HG03135 (cell line): Measurements from ENCODE around the gene CCDC13.

ENCODE experiments used
- ATAC-seq: cut with Tn5 transposase; IDR thresholded peaks from one replicate; pipeline ENCODE4 v1.9.1; 2021; ENCODE audit warnings: mild to moderate bottlenecking, moderate library complexity; ENCODE audit not compliant: unreplicated experiment

Gene CCDC13

DNA sequence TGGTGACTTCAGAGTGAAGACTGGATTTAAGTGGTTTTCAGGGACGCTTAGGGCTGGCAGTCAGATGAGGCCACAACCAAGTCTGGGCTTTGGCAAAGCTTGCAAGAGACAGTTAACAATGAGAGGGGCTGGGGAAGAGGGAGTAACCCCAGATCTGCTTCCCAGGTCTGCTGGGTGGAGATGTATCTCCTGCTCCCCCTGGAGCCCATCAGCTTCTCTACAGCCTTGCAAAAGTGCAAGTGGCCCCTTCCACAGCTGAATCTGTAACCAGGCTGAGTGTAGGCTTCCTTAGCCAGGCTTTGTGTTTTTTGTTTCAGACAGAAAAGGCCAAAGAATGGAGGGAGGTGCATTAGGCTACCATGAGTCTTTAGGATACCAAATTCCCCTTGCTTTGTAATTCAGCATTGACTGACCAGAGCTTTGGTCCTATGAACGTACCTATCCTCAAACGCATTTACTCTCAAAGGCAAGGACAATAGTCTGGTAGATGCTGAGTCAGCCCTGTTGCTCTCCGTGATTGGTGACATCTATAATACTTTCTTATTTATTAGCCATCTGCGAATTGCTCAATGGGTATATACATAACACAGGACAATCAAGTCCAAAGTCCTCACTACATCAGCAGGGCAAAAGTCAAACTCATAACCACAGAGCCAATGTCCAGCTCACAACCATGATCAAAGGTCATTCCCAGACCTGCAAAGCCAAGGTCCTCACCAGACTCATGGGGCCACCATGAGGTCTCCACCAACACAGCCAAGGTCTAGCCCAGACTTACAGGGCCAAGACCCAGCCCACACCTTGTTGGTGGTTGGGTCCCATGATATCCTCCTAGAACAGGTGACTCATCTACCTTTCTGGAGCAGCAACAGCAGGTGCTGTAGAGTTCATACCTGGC lies 17.1 kb downstream of the CCDC13 start:
- no peak for ATAC-seq

DNA sequence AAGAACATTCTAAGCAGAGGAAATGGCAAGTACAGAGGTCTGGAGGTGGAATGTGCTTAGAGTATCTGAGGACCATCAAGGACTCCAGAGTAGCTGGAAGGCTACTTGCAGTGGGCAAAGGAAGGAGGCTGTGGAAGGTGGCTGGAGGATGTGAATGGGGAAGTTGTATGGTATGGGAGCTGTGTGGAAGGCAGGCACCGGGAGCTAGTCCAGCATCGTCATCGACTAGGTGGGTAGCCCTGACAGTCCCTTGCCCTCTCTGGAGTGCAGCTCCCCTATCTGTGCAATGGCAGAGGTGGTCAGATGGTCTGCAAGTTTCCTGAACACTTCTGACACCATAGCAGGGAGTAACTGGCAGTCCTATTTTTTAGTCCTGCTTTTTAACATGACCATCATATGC lies 19.3 kb downstream of the CCDC13 start:
- ATAC-seq = no peak

DNA sequence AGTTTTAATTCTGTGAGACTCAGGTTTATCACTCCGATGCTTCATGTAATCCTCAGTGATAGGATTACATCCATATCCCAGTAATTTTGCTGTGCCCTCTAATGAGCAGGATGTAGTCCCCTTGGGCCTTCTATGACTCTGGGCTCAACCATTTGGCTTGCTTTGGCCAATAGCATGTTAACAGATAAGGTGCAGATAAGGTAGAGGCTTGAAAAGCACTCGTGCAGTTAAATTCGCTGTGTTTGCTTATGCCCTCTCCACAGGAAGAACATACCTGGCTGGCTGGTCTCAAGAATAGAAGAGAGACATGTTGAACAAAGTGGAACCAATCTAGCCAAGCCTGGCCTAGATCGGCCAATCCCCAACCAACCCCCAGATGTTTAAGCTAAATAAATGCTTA lies 20.1 kb downstream of the CCDC13 start:
- ATAC-seq = no peak

DNA sequence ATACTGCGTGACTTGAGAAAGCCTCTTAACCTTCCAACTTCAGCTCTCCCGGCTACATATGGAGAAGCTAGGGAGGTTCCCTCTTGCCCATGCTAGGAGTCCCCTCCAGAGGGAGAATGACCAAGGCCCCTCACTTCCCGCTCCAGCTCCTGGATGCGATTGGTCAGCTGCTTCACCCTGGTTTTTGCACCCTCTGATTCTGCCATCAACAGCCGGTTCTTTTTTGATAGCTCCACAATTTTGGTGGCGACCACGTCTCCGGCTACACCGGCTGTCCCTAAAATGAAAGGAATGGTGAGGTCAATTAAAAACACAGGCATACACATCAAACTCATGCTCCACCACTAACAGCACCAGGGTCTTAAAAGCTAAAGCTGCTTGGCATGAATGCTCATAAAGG lies 20.6 kb downstream of the CCDC13 start:
- ATAC-seq = no peak

DNA sequence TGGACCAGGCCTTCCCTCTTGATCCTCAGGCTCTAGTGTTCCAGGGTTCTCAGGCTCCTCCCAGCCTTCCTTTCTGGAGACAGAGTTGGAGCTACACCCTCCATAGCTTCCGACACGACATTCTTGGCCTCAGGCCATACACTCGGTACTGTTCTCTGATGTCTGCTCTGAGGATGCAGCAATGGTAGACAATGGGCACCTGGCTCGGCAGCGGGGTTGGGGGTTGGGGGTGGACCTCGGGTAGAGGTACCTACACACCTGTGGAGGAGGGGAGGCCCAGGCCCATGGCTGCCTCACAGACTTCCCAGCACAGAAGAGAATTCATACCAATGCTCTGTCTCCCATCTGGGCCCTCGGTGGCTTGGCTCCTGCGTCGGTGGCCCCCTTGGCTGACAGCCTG lies 21.4 kb downstream of the CCDC13 start:
- ATAC-seq = no peak

DNA sequence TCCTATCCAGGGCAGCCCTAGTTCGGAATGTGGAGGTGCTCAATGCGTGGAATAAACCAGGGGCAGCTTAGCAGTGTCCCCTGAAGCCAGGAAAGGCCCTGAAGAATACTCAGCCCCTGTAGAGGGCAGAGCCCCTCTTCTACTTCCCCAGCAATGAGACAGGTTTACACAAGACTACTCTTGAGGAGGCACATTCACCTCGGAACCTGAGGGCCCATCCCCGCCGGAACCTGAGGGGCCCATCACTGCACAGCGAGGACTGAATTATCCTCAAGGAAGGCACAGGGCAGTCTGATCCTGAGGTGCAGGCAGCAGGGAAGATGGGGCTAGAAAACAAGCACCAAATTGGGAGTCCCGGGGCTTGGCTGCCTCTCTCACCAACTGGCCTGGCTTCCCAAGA lies 22.2 kb downstream of the CCDC13 start:
- no peak for ATAC-seq

DNA sequence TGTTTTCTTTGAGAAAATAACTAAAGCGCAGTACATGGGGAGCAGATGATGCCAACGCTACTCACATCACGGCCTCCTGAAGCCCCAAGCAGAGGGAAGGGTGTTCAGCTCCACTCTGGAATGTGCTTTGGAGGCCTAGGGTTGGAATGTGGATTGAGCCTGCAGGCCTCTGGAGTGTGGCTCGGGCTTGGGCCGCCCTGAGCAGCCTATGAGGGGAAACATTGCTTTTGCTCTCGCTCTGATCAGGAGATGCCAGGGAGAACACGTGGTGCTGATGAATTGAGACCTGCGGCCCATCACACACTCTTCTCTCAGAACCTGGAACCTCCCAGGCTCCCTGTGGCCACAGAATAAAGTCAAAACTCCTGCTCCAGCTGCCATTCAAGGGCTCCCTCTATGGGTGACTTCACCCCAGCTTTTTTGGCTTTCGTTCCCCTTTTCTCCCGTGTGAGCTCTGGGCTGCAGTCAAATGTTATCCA lies 23.3 kb downstream of the CCDC13 start:
- ATAC-seq = no peak

DNA sequence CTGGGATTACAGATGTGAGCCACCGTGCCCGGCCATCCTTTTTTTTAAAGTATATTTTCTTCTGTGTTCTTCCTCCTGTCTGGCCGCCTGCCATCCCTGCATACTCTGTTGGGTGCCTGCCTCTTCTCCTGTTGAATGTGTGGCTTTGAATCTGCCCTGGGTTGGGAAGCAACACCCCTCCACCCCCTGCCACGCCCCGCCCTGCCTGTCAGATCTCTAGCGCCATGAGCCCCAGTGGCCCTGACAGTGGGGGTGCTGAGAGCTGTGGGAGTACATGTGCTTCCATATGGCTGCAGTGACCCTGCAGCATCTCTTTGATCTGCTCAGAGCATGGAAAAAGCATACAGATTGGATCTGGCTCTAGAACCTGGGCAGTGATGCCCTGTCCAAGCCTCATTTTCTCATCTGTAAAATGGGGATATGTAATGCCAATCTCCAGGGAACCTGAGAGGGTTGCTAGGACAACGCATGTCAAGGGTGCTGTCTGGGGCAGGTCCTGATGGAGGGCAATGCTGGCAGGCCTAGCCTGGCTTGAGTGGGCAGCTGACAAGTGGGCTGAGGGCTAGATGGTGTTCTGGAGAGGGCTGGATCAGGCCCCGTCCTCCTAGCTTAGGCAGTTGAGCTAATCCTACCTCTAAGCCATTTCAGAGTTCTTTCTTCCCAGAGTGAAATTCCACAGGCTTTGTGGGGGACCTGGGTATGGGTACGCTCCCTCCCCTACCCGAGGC lies 23.9 kb downstream of the CCDC13 start:
- no peak for ATAC-seq

DNA sequence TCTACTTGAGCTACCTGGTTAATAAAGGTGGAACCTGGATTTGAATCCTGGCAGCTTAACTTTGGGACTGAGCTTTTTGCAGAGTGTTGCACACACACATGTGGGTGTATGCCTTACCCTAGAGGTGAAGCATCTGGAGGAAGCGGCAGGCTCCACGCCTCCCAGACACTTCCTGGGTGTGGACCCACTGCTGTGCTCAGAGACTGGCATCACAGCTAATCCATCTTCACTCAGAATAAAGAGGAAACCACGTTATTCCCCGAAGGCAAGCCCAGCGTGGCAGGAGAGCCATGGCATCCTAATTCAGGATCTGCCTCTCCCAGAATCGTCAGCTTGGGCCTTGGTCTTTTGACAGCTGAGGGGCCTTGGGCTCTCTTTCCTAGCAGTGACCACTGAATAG lies 25.5 kb downstream of the CCDC13 start:
- ATAC-seq = no peak

DNA sequence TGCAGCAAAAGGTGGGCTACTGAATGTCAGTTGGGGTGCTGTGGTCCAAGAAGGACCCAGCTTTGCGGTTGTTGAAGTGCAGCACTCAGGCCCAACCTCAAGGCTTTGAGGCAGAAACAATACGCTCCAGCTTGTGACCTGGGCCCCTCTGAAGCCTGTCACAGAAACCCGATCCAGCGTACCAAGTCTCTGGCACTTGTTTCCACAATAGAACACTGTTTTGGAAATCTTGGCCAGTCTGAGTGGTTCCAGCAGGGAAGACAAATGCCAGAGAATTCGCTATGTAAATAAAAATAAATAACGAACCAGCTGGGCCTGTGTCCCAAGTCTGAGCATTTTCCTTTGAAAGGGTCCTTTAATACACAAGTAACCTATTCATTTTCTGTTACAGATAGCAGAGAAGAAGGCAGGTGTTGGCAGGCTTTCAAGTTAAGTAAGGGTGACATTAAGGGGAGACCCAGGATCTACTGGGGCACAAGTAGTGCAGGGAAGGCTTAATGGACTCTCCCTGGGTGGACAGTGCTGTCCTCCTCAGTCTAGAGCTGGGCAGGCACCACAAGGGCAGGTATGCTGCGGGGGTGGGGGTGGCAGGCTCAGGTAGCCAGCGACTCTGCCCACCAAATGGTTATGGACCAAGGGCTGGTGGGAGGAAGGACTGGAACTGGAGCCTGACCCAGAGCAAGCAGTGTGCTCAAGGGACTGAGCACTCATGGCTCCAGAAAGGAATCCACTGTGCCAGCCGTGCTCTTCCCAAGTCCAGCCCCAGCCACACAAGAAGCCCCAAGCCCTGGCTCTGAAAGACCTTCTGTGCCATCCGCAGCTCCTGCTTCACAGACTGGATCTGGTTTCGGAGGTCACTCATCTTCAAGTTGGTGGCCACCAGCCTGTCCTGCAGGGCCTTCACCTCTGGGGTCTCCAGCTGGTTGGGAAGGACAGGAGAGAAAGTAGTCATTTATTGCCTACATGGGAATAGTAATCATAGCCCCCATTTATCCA lies 26.3 kb downstream of the CCDC13 start:
- no peak for ATAC-seq

DNA sequence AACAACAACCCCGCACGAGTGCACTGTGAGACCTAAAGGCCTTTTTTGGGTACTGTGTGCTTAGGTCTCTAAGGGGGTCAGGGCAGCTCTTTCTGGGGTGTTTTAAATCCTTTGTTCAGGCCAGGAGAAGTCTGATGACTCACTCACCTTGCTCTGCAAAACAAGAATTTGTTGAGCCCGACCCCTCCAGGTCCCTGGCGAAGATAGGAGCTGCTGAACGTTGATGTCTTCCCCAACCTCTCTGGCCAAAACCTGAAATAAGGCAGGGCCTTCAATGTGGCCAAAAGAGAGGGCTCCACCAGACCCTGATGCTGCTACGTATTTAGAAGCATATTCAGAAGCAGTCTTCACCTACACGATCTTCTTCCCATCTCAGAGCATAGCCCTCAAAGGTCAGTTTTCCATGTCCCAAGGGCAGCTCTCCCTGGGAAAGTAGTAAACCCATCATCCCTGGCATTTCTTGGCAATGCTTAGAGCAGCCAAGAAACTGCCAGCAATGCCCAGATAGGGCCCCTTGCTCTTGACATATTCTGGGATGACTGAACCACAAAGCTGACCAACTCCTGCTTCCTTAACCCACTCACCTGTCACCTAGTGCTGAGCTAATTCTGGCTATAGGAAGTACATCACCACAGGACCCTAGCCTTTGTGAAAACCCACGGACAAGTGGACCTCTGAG lies 27.1 kb downstream of the CCDC13 start:
- no peak for ATAC-seq

DNA sequence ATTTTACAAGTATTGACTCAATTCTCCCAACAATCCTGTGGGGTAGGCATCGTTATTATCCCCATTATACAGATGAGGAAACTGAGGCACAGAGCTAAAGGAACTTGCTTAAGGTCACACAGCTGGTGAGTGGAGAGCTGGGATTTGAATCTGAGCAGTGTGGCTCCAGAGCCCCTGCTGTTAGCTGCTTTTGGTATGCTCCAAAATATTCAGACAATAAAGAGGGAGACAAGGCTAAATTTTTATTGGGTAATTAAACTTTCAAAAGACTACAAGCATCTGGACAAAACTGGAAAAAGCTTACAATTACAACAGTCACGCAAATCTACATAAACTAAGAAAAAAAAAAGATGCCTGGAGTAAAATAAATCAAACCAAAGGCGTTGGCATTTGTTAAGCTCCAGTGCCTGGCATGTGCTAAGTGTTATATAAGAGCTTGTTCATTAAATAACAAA lies 27.7 kb downstream of the CCDC13 start:
- ATAC-seq = no peak

DNA sequence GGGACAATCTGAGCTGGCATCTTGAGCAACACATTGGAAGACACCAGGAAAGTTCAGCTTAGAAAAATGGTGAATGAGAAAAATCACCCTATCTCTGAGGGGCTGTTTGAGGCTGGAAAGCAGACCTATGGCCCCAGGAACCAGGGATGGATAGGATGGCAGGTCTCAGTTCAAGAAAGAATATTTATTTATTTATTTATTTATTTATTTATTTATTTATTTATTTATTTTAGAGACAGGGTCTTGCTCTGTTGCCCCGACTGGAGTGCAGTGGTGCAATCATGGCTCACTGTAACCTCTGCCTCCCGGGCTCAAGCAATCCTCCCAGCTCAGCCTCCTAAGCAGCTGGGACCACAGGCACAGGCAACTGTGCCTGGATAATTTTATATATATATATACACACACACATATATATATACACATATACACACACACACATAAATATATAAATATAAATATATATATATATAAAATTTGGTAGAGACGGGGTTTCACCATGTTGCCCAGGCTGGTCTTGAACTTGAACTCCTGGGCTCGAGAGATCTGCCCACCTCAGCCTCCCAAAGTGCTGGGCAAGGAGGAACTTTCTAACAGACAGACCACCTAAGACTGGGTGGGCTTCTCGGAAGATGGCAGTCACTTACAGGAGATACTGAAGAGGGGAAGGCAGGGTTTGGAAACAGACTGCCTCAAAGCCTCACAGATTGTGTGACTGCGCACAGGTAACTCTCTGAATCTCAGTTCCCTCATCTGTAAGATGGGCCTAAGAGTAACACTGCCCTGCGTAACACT lies 29.7 kb downstream of the CCDC13 start:
- ATAC-seq = no peak

DNA sequence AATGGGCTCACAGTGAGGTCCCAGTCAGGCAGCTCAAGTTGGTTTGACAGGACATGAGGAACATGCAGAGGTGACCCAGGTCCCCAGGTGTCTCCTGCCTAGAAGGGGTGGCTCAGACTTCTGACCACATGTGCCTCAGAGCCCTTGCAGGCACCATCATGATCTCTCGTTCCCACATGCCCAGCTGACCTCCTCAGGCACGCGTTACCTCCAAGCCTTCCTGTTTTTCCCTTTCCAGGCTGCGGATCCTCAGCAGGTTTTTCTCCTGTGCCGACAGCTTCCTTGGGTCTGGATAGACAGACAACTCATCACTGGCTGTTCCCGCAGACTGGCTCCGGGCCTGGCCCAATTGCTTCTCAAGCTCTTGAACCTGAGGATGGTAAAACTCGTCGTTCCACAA lies 30.4 kb downstream of the CCDC13 start:
- no peak for ATAC-seq

DNA sequence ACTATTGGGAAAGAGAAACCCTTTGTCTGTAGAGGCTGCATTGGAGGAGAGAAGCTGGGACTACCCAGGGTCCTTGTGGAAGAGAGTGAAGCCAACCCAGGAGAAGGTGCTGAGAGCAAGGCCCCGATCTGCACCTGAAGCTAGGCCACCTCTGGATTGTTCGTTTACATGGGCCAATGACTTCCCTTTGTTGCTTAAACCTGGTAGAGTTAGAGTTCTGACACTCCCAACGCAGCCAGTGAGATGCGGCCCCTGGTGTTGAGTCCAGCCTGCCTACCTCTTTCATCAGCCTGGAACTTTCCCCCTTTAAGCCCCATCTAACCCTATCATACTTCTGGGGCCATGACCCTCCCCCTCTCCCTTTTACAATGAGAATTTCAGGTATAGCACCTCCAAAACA lies 30.8 kb downstream of the CCDC13 start:
- no peak for ATAC-seq

DNA sequence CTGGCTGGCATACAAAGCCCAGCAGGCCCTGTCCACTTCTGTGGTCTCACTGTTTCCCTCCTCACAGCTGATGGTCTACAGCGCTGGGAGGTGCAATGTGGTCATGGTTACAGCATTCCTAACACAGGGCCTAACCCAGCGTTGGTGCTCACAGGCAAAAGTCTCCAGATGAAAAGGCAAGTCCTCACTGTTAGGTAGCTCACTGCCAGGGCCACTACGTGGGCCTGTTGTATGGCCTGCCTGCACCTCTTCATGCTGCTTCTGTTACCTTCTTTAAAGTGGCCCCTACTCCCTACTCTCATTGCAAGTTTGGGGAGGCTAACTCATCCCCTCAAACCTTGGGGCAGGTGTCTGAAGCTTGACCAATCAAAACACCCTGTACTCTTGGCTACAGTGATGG lies 31.3 kb downstream of the CCDC13 start:
- no peak for ATAC-seq

DNA sequence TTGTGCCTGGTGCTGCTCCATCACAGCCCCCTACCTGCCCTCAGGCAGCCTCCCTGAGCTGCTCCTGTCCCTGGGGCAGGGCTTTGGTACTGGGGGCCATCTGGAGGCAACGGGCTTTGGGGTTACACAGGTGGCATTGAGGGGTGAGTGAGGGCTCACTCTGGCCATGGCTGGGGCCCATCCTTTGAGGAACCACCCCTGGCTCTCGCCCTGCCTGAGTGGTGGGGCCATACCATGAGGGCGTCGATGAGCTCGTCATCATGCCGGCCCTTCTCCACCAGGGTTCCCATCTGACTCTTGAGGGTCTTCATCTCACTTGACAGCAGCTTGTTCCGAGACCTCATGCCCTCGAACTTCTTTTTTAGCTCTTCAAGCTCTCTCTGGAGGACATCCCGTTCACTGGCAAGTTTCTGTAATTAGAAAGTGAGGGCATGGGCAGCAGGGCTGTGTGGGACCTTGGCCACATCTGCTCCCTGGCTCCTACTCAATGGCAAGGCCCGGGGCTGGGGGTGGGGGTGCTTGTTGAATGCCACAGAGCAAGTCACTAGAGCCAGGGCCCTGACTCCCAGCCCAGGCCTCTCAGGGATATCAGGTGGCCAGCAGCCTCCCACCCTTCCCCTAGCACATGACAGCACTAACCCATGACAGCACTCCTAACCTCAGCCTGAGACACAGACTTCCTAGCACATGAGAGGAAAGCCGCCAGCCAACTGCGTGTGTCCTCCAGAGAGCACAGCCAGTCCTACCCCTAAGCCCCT lies 33.5 kb downstream of the CCDC13 start:
- no peak for ATAC-seq

DNA sequence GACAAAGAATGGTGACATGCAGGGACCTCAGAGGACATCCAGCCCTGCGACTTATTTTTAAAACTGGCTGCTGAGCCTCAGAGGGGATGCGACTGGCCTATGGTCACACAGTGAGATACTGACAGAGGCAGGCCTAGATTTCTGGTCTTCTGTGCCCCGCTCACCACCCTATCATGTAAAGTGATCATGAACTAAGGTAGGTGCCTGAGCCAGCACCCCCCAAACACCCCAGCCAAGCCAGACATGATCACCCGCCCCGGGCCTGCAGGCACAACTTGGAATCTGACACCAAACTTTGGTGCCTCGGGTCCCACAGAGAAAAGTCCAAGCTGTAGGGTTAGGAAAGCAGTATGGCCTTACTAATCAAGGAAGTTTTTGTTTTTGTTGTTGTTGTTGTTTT lies 36.5 kb downstream of the CCDC13 start:
- ATAC-seq = no peak

DNA sequence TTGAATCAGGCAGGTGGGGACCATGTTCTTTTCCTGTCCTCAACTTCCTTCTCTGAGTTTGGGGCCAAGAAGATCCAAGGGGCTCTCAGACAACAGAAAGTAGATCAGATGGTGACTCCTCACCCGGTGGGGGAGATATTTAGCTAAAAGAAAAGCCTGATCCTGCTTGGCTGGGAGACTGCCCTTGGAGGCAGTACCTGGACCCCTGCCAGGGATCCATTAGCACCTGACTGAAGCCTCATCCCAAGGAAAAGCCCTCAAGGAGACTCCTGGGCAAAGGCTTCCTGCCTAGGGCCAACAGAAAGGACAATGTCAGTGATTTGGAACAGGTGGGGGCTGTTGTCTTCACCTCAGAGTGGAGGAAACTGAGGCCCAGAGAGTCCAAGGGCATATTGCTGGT lies 37.0 kb downstream of the CCDC13 start:
- no peak for ATAC-seq
